ENCODE results near the gene SLC26A11.
"Not testable (repeated sequence)": the region's sequence is repeated elsewhere in the genome, so short reads cannot be mapped to it uniquely, and the experiment has no call there.

The SLC26A11 gene

GRCh38 chr17:80287806-80288567 is 67.8 kb downstream of the SLC26A11 start:
- DNase-seq = no peak

DNA sequence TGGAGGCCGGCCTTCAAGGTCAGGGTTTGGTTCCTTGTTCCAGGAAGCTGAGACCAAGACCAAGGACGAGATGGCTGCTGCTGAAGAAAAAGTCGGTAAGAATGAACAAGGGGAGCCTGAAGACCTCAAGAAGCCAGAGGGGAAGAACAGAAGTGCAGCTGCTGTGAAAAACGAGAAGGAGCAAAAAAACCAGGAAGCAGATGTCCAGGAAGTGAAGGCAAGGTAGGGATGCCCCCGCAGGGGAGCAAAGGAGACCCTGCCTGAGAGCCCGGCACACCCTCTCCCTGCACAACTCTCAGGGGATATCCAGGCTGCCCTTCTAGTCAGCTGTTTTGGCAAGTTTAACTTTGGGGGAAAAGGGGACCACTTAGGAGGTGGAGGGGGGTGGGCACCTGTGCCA is 69.4 kb downstream of the SLC26A11 start:
- no peak for DNase-seq

DNA sequence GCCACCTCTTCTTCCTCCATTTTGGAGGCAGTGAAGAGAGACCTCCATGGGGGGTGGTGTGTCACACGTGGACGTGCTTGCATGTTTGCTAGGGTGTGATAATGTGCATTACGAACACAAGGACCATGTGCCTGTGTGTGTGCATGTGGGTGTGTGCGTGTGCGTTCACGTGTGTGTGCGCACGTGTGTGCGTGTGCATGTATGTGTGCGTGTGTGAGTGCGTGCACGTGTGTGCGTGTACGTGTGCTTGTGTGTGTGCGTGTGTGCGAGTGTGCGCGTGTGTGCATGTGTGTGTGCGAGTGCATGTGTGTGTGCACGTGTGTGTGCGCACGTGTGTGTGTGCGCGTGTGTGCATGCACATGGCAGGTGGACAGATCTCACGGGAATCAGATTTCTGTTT is 69.9 kb downstream of the SLC26A11 start:
- no peak for DNase-seq

DNA sequence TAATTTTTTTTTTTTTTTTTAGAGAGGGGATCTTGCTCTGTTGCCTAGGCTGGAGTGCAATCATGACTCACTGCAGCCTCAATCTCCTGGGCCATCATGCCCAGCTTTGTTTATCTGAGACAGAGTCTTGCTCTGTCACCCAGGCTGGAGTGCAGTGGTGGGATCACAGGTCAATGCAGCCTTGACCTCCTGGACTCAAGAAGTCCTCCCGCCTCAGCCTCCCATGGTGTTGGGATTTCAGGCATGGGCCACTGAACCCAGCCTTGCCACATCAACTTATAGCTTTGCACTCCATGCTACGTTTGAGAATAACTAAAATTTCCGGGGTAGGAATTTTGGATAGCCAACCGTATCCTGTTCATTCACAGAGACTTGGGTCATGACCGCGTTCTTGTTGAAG is 71.0 kb downstream of the SLC26A11 start:
- no peak for DNase-seq

GRCh38 chr17:80291691-80292487 is 71.7 kb downstream of the SLC26A11 start:
- no peak for DNase-seq

DNA sequence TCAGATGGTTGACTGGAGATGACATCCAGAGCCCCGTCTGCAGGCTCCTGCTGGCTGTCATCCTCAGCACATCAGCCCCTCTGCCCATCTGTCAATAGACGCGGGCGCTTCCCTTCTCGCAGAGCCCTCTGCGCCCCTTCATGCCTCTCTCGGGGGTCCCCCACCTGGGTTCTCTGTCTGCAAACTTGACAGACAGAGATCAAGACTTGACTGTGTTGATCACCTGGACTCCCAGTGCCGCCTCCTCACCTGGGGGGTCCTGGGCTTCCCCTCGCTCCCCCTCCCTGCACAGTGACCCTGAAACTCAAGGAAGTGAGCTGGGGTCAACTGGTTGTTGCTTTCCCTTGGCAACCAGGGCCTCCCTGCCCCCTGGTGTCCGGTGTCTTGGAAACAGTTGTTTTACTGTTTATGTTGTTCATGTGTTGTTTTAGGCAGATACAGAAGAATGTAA is 72.3 kb downstream of the SLC26A11 start:
- DNase-seq = peak; percentile 77

GRCh38 chr17:80294210-80294609 is 74.0 kb downstream of the SLC26A11 start:
- DNase-seq = no peak

GRCh38 chr17:80294653-80295052 is 74.4 kb downstream of the SLC26A11 start:
- no peak for DNase-seq

- DNase-seq = no peak
Measured at GRCh38 chr17:80295146-80295545, 74.9 kb downstream of the SLC26A11 start.

DNA sequence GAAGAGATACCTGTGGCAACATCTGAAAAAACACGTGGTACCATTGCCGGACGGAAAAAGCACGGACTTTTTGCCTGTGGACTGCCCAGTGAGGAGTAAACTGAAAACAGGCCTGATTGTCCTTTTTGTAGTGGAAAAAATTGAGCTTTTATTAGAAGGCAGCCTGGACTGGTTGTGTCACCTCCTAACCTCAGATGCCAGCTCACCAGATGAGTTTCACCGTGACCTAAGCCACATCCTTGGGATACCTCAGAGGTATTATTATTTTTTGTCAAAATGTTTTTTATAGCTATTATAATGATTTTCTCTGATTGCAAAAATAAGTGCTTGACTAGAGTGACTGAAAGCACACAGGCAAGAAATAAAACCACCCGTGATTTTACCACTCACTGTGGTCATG is 75.3 kb downstream of the SLC26A11 start:
- DNase-seq = no peak

DNA sequence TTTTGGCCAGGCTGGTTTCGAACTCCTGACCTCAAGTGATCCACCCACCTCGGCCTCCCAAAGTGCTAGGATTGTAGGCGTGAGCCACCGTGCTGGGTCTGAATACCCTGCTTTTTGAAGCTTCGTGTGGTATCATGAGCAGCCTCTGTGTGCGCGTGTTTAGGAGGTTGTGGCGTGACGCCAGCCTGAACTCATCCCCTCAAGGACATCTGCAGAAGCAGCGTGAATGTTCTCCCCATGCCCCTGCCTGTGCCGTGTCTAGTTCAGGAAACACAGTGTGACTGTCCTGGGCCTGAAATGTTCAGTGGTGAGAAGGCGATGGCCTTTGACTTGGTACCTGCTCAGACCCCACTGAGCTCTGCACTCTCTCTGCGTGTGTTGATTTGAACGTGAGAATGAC is 76.0 kb downstream of the SLC26A11 start:
- no peak for DNase-seq

DNA sequence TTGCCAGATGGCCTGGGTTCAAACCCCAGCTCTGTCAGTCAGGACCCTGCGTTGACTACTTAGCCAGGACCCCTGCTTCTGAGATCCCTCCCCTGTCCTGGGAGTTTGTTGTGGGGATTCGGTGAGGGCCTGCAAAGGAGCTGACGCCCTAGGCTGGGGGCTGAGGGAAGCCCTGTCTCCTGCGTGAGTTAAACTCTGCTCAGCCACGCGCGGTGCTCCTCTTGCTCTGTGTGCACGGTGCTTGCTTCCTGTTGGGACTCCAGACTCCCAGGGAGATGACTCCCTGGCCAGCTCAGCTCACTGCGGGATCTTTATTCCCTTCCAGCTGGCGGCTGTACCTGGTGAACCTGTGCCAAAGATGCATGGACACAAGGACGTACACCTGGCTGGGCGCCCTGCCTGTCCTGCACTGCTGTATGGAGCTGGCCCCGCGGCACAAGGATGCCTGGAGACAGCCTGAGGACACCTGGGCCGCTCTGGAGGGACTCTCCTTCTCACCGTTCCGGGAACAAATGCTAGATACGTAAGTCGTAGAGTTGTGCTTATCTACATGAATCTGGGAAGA is 77.9 kb downstream of the SLC26A11 start:
- no peak for DNase-seq

- not testable (repeated sequence) for DNase-seq
Measured at GRCh38 chr17:80299350-80300100, 79.3 kb downstream of the SLC26A11 start.

GRCh38 chr17:80300756-80301155 is 80.5 kb downstream of the SLC26A11 start:
- not testable (repeated sequence) for DNase-seq
